ENCODE results near the gene NEURL1B.

Gene NEURL1B

GRCh38 chr5:172740428-172741205, 99.6 kb downstream of the NEURL1B start:
- no peak for DNase-seq

Data from SIG-M5 (cell line).